T-helper 2 cell (primary cell): ENCODE results near the gene HGF.

Experiments
- DNase-seq, 5 experiments: peaks; one replicate each; pipeline versions ENCODE4 v3.0.0 to v3.0.0-alpha.2; 2012 to 2022

The HGF gene

GRCh38 chr7:81715984-81716588 lies 53.8 kb downstream of the HGF start:
- no peak for DNase-seq

GRCh38 chr7:81714306-81714705 lies 55.5 kb downstream of the HGF start:
- no peak for DNase-seq

- DNase-seq = no peak
Measured at GRCh38 chr7:81710751-81711150, 59.1 kb downstream of the HGF start.

- no peak for DNase-seq
Measured at GRCh38 chr7:81709836-81710235, 60.0 kb downstream of the HGF start.

- DNase-seq = no peak
Measured at GRCh38 chr7:81707966-81708365, 61.9 kb downstream of the HGF start.

- no peak for DNase-seq
Measured at GRCh38 chr7:81707196-81707595, 62.7 kb downstream of the HGF start.

- no peak for DNase-seq
Measured at GRCh38 chr7:81705206-81705605, 64.6 kb downstream of the HGF start.

- no peak for DNase-seq
Measured at GRCh38 chr7:81704595-81704994, 65.3 kb downstream of the HGF start.

- no peak for DNase-seq
Measured at GRCh38 chr7:81698965-81699364, 70.9 kb downstream of the HGF start.

GRCh38 chr7:81694711-81695110 lies 75.1 kb downstream of the HGF start:
- no peak for DNase-seq

GRCh38 chr7:81693894-81694293 lies 76.0 kb downstream of the HGF start:
- DNase-seq = no peak

GRCh38 chr7:81693080-81693479 lies 76.8 kb downstream of the HGF start:
- no peak for DNase-seq

GRCh38 chr7:81692146-81692905 lies 77.5 kb downstream of the HGF start:
- no peak for DNase-seq

GRCh38 chr7:81691199-81691821 lies 78.5 kb downstream of the HGF start:
- no peak for DNase-seq

- no peak for DNase-seq
Measured at GRCh38 chr7:81690688-81691087, 79.2 kb downstream of the HGF start.

GRCh38 chr7:81690251-81690650 lies 79.6 kb downstream of the HGF start:
- no peak for DNase-seq

- DNase-seq = no peak
Measured at GRCh38 chr7:81688622-81689411, 81.0 kb downstream of the HGF start.

GRCh38 chr7:81687062-81687461 lies 82.8 kb downstream of the HGF start:
- no peak for DNase-seq

- DNase-seq = no peak
Measured at GRCh38 chr7:81685270-81685868, 84.5 kb downstream of the HGF start.

GRCh38 chr7:81684514-81685269 lies 85.2 kb downstream of the HGF start:
- no peak for DNase-seq

- DNase-seq = no peak
Measured at GRCh38 chr7:81684033-81684432, 85.8 kb downstream of the HGF start.

- no peak for DNase-seq
Measured at GRCh38 chr7:81682873-81683272, 87.0 kb downstream of the HGF start.
